Adrenal gland (tissue), 12 donors: Measurements from ENCODE around the gene GUCY1A1. TPM values are rescaled to one million over a fixed set of nuclear protein-coding genes. Genes with fewer than 3 reads are reported as not detected.

Experiments used
- DNase-seq, 7 donors: peaks; one replicate each; pipeline ENCODE4 v3.0.0-alpha.2; 2019 to 2020
- H3K27ac ChIP-seq, 5 donors: fragments of 200-600 bp; sonication (generic) in 4 of 5; 1 replicate in 3 of 5; 2 replicates in 2 of 5; pipeline versions ENCODE4 v1.5.1 to v1.8.0; 2016 to 2020; ENCODE audit warnings: mild to moderate bottlenecking in 1 of 5
- H3K27me3 ChIP-seq: fragments of 200-600 bp; 2 replicates; pipeline ENCODE4 v1.8.0; 2021
- H3K36me3 ChIP-seq, 2 donors: fragments of 200-600 bp; replicated peaks in 1 of 2; 1 replicate in 1 of 2; 2 replicates in 1 of 2; pipeline versions ENCODE4 v1.5.1 to v1.8.0; 2018 to 2022
- H3K4me1 ChIP-seq, 2 donors: fragments of 200-600 bp; replicated peaks in 1 of 2; 1 replicate in 1 of 2; 2 replicates in 1 of 2; pipeline versions ENCODE4 v1.5.1 to v1.8.0; 2018 to 2021
- H3K4me3 ChIP-seq, 4 donors: fragments of 200-600 bp; sonication (generic) in 3 of 4; one replicate each; pipeline ENCODE4 v1.5.1; 2016 to 2018
- H3K9me3 ChIP-seq, 3 donors: fragments of 200-600 bp; sonication (generic) in 1 of 3; replicated peaks in 1 of 3; 1 replicate in 2 of 3; 2 replicates in 1 of 3; pipeline versions ENCODE4 v1.5.1 to v1.8.0; 2016 to 2021
- CTCF ChIP-seq, 6 experiments: fragments of 450-650 bp in 4 of 6; fragments of 200-600 bp in 2 of 6; sonication (generic) in 1 of 6; IDR thresholded peaks; 1 replicate in 5 of 6; 2 replicates in 1 of 6; pipeline versions ENCODE4 v1.5.1 to v1.8.0; 2016 to 2021; ENCODE audit warnings: antibody characterized with exemption in 6 of 6, mild to moderate bottlenecking in 2 of 6, moderate library complexity in 1 of 6
- POLR2A ChIP-seq, 2 donors: fragments of 450-650 bp; IDR thresholded peaks; one replicate each; pipeline ENCODE4 v1.6.1; 2017; ENCODE audit warnings: antibody characterized with exemption in 2 of 2, mild to moderate bottlenecking in 2 of 2, moderate library complexity in 1 of 2
- WGBS, 4 donors: extraction: QIAGEN DNeasy Blood & Tissue Kit in 2 of 4; methylation state at CpG; one replicate each; pipeline versions ENCODE4 v1.1.5 to v1.1.7; 2013 to 2017; 5-methylcytosine and 5-hydroxymethylcytosine counted together
- intact Hi-C, 2 donors: fragments of 100-400 bp; cut with DNase I; formaldehyde crosslinking; loops; one replicate each; pipeline versions ENCODE4 v1.14.1 to v1.15.0; 2022 to 2023
- polyA plus RNA-seq, 3 donors: library from polyadenylated mRNA; stranded (reverse); fragments of 200-250 nt in 2 of 3; fragments of 350-450 nt in 1 of 3; fragmentation: Illumina TruSeq in 1 of 3; extraction: RNeasy Lipid Tissue Mini Kit (QIAGEN cat#74804) in 1 of 3; gene quantifications; one replicate each; pipeline ENCODE4 v1.2.3, GENCODE V29; 2013 to 2014
- total RNA-seq, 9 donors: library from RNA; depleted of rRNA in 4 of 9; stranded (reverse); fragments of >200 nt in 4 of 9; fragments of 120-200 nt in 1 of 9; fragmentation: NEBNext Ultra II Directional in 1 of 9; extraction: Animal tissue kit (Norgen Biotek cat#: 25700) in 1 of 9; gene quantifications; one replicate each; pipeline versions ENCODE4 v1.1.0 to v1.2.4, GENCODE V29; 2013 to 2023
- donor health status: healthy with polysubstance abuse.
- donor health status: Bipolar disorder and iron deficiency.
- donor health status: DM: yes; HTN: yes; CAD: no.
- donor health status: DM: no; HTN: no; CAD: no.
- donor health status: DM: no; HTN: no; CAD: no.
- donor health status: DM: yes; HTN: yes; CAD: no.

The GUCY1A1 gene
- total and polyA plus RNA-seq, 12 donors, result 2.3 to 17.1 (median 10.3) TPM

GRCh38 chr4:155772459-155773195 lies 106.0 kb downstream of the GUCY1A1 start:
- no peak for DNase-seq
- TF ChIP-seq POLR2A (IDR thresholded peaks at IDR 0.05) (no peak), CTCF (IDR thresholded peaks at IDR 0.05) (no peak)
- Histone ChIP-seq H3K9me3 (no peaks in the 10 kb centered on the region), H3K4me1 (no peaks in the 10 kb centered on the region), H3K36me3 (no peaks in the 10 kb centered on the region), H3K27ac (no peak overlapping the region), H3K27me3 (no peaks in the 10 kb centered on the region), H3K4me3 (no peak overlapping the region)
- 75 to 90% (median 83%) methylated on average over 8 of the region's 8 CpGs for WGBS, 4 donors
- intact Hi-C loops, result no loop called here

GRCh38 chr4:155773196-155773800 lies 106.7 kb downstream of the GUCY1A1 start:
- Histone ChIP-seq H3K27ac (no peak overlapping the region), H3K9me3 (no peaks in the 10 kb centered on the region), H3K36me3 (no peaks in the 10 kb centered on the region), H3K4me3 (no peak overlapping the region), H3K27me3 (no peaks in the 10 kb centered on the region), H3K4me1 (no peaks in the 10 kb centered on the region)
- TF ChIP-seq CTCF (IDR thresholded peaks at IDR 0.05) (no peak), POLR2A (IDR thresholded peaks at IDR 0.05) (no peak)
- no peak for DNase-seq
- 77 to 83% (median 80%) methylated on average over 4 of the region's 4 CpGs for WGBS, 4 donors
- intact Hi-C loops, result no loop called here

- no peaks in the 10 kb centered on the region for H3K27me3 ChIP-seq
- DNase-seq, result no peak
- TF ChIP-seq POLR2A (IDR thresholded peaks at IDR 0.05) (no peak), CTCF (IDR thresholded peaks at IDR 0.05) (no peak)
- H3K4me3 ChIP-seq, result no peak overlapping the region
- intact Hi-C loops, result no loop called here
- no peak overlapping the region for H3K27ac ChIP-seq
- WGBS, 4 donors, result 54 to 73% (median 62%) methylated on average over 4 of the region's 4 CpGs
- no peaks in the 10 kb centered on the region for H3K9me3 ChIP-seq
- H3K4me1 ChIP-seq, result no peaks in the 10 kb centered on the region
- H3K36me3 ChIP-seq, result no peaks in the 10 kb centered on the region
These were observed 107.4 kb downstream of the GUCY1A1 start for GRCh38 chr4:155774033-155774432.

GRCh38 chr4:155777971-155778735 lies 111.5 kb downstream of the GUCY1A1 start:
- WGBS, 4 donors, result 39 to 66% (median 65%) methylated on average over 3 of the region's 3 CpGs
- intact Hi-C loops, result no loop called here
- no peaks in the 10 kb centered on the region for H3K27me3 ChIP-seq
- no peaks in the 10 kb centered on the region for H3K36me3 ChIP-seq
- no peak overlapping the region for H3K4me3 ChIP-seq
- no peak overlapping the region for H3K27ac ChIP-seq
- no peaks in the 10 kb centered on the region for H3K9me3 ChIP-seq
- no peaks in the 10 kb centered on the region for H3K4me1 ChIP-seq
- TF ChIP-seq CTCF (IDR thresholded peaks at IDR 0.05) (no peak), POLR2A (IDR thresholded peaks at IDR 0.05) (no peak)
- DNase-seq, result no peak
